Astrocyte (in vitro differentiated cells and primary cell): Measurements from ENCODE around the gene HES7.

Experiments used
- EZH2 ChIP-seq: IDR thresholded peaks from 2 replicates; pipeline ENCODE4 v1.6.1; 2012; ENCODE audit warnings: mild to moderate bottlenecking, low read length, inconsistent platforms; ENCODE audit not compliant: insufficient read depth
- TF ChIP-seq, protein P1 (sequence below): IDR thresholded peaks from 2 replicates; pipeline ENCODE4 v1.5.1; 2011; ENCODE audit warnings: low read depth, mild to moderate bottlenecking, inconsistent platforms, low read length, moderate library complexity; ENCODE audit not compliant: insufficient read depth

DNA sequence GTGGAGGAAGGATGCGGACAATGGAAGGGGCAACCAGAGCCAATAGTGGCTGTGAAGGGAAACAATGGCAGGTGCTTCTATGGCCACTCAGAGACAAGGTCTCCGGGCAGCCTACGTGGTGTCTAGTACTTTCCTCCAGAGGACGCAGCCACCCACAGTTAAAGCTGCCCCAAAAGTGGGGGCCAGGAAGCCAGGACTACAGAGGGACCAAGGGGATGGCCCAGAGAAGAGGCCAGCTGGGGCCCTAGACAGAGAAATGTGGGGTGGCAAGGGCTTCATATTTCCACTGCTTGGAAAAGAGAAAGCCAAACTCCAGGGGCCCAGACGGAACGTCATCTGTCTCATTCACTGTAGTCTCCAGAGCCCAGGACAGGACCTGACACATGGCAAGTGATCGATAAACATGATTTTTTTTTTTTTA, 29.1 kb upstream of the HES7 start:
- TF ChIP-seq EZH2, result no peak
- TF ChIP-seq, protein P1, sequence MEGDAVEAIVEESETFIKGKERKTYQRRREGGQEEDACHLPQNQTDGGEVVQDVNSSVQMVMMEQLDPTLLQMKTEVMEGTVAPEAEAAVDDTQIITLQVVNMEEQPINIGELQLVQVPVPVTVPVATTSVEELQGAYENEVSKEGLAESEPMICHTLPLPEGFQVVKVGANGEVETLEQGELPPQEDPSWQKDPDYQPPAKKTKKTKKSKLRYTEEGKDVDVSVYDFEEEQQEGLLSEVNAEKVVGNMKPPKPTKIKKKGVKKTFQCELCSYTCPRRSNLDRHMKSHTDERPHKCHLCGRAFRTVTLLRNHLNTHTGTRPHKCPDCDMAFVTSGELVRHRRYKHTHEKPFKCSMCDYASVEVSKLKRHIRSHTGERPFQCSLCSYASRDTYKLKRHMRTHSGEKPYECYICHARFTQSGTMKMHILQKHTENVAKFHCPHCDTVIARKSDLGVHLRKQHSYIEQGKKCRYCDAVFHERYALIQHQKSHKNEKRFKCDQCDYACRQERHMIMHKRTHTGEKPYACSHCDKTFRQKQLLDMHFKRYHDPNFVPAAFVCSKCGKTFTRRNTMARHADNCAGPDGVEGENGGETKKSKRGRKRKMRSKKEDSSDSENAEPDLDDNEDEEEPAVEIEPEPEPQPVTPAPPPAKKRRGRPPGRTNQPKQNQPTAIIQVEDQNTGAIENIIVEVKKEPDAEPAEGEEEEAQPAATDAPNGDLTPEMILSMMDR, result no peak
